ENCODE data around the gene GPX7.

DNA sequence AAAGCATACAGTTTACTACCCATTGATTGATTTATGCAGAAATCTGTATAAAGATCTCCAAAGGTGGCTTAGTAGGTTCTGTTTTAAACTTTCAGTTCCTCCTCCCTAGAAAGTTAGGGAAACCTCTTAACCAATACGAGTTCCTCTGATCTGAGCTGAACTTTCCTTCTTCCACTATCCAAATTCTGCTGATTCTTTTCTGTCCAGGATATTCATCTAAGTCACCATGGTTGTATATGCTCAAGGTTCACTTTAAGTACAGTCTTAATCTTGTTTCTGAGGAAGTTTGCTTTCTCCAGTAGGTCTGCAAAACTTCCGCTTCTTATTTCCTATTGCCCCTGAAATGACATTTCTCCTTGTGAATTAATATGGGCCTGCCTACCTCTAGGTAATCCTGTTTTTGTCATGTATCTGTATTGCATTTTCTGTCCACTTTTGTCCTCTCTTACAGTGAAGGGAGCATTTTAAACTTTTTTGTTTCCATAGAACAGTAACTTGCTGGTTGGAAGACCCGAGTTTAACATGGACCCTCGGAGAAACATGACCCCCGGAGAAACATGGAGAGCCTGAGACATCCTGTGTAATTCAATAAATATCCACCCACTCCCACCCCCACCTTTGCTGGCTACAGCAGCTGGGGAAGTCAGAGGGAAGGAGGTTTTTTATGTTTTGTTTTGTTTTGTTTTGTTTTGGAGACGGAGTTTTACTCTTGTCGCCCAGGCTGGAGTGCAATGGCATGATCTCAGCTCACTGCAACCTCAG, 32.5 kb upstream of the GPX7 start:
- no peak for TF ChIP-seq POLR2A (IDR thresholded peaks at IDR 0.05)
- TF ChIP-seq, protein P1, sequence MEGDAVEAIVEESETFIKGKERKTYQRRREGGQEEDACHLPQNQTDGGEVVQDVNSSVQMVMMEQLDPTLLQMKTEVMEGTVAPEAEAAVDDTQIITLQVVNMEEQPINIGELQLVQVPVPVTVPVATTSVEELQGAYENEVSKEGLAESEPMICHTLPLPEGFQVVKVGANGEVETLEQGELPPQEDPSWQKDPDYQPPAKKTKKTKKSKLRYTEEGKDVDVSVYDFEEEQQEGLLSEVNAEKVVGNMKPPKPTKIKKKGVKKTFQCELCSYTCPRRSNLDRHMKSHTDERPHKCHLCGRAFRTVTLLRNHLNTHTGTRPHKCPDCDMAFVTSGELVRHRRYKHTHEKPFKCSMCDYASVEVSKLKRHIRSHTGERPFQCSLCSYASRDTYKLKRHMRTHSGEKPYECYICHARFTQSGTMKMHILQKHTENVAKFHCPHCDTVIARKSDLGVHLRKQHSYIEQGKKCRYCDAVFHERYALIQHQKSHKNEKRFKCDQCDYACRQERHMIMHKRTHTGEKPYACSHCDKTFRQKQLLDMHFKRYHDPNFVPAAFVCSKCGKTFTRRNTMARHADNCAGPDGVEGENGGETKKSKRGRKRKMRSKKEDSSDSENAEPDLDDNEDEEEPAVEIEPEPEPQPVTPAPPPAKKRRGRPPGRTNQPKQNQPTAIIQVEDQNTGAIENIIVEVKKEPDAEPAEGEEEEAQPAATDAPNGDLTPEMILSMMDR (IDR thresholded peaks at IDR 0.05 in 4 of 5, conservative IDR thresholded peaks at IDR 0.05 in 1 of 5), result no peak
